Heart left ventricle (tissue), 13 donors: ENCODE data around the gene PINK1.

Source experiments
- POLR2A ChIP-seq, 2 donors: fragments of 450-650 bp; IDR thresholded peaks; one replicate each; pipeline ENCODE4 v1.6.1; 2017; ENCODE audit warnings: antibody characterized with exemption in 2 of 2, mild to moderate bottlenecking in 2 of 2, moderate library complexity in 2 of 2
- TF ChIP-seq, protein P1 (sequence below), 12 donors: fragments of 200-600 bp; sonication (generic) in 4 of 12; IDR thresholded peaks; one replicate each; pipeline versions ENCODE4 v1.5.0 to v1.8.0; 2018 to 2022; ENCODE audit warnings: antibody characterized with exemption in 12 of 12, mild to moderate bottlenecking in 5 of 12
- donor health status: ischemic (EF 13 %, LVEDD 7.1; RV severe dilation, severe dysfunction).
- donor health status: DM: no; HTN: yes; CAD: no.
- donor health status: DM: no; HTN: no; CAD: no.
- donor health status: ischemic (EF 25% LVEDD 6.9; RV normal size, moderate dysfunction).
- donor health status: ischemic (EF 25% LVEDD 5.7; RV mildly dilated, moderate dysfunction).
- donor health status: ischemic (EF 35%, LVEDD 5.7; RV mildly dilated, moderate dysfunction).
- donor health status: nonischemic (EF 11% LVEDD 7.7; RV severe dilation, severe dysfunction).
- donor health status: DM: yes; HTN: yes; CAD: no.
- donor health status: PGD.
- donor health status: ischemic (EF 29% LVEDD 5.4; RV normal size, mild dysfunction).
- donor health status: nonischemic (EF 23%, LVEDD 6.1; RV moderate dilation, normal function).

- TF ChIP-seq POLR2A (IDR thresholded peaks at IDR 0.05), result no peak
- TF ChIP-seq, protein P1, sequence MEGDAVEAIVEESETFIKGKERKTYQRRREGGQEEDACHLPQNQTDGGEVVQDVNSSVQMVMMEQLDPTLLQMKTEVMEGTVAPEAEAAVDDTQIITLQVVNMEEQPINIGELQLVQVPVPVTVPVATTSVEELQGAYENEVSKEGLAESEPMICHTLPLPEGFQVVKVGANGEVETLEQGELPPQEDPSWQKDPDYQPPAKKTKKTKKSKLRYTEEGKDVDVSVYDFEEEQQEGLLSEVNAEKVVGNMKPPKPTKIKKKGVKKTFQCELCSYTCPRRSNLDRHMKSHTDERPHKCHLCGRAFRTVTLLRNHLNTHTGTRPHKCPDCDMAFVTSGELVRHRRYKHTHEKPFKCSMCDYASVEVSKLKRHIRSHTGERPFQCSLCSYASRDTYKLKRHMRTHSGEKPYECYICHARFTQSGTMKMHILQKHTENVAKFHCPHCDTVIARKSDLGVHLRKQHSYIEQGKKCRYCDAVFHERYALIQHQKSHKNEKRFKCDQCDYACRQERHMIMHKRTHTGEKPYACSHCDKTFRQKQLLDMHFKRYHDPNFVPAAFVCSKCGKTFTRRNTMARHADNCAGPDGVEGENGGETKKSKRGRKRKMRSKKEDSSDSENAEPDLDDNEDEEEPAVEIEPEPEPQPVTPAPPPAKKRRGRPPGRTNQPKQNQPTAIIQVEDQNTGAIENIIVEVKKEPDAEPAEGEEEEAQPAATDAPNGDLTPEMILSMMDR (IDR thresholded peaks at IDR 0.05), result no peak
Measured at GRCh38 chr1:20621012-20621411, 12.2 kb upstream of the PINK1 start.
